ENCODE results near the gene ADD3.
A peak's percentile ranks its signal among the peaks of the same experiment; 100 is the strongest.

ADD3 gene

GRCh38 chr10:110069502-110069982 is 61.8 kb downstream of the ADD3 start:
- peak; percentile 31 for DNase-seq

- no peak for DNase-seq
Observed at GRCh38 chr10:110073896-110074295, 66.1 kb downstream of the ADD3 start.

- no peak for DNase-seq
Observed at GRCh38 chr10:110074298-110074697, 66.5 kb downstream of the ADD3 start.

- DNase-seq = peak; percentile 33
Observed at GRCh38 chr10:110074758-110075671, 67.2 kb downstream of the ADD3 start.

GRCh38 chr10:110075686-110076085 is 67.9 kb downstream of the ADD3 start:
- DNase-seq = no peak

GRCh38 chr10:110076559-110077318 is 69.0 kb downstream of the ADD3 start:
- peak; percentile 5 for DNase-seq

GRCh38 chr10:110077436-110078130 is 69.8 kb downstream of the ADD3 start:
- no peak for DNase-seq

GRCh38 chr10:110078317-110078716 is 70.5 kb downstream of the ADD3 start:
- no peak for DNase-seq

- no peak for DNase-seq
Observed at GRCh38 chr10:110081911-110082310, 74.1 kb downstream of the ADD3 start.

GRCh38 chr10:110083884-110084283 is 76.1 kb downstream of the ADD3 start:
- no peak for DNase-seq

- DNase-seq = no peak
Observed at GRCh38 chr10:110087682-110088081, 79.9 kb downstream of the ADD3 start.

GRCh38 chr10:110088367-110089104 is 80.8 kb downstream of the ADD3 start:
- DNase-seq = no peak

GRCh38 chr10:110091830-110092229 is 84.0 kb downstream of the ADD3 start:
- DNase-seq = no peak

- DNase-seq = no peak
Observed at GRCh38 chr10:110093722-110094121, 85.9 kb downstream of the ADD3 start.

- DNase-seq = no peak
Observed at GRCh38 chr10:110094786-110095185, 87.0 kb downstream of the ADD3 start.

GRCh38 chr10:110101464-110102144 is 93.8 kb downstream of the ADD3 start:
- DNase-seq = no peak

- DNase-seq = no peak
Observed at GRCh38 chr10:110103921-110104461, 96.2 kb downstream of the ADD3 start.

- DNase-seq = no peak
Observed at GRCh38 chr10:110105873-110106272, 98.1 kb downstream of the ADD3 start.

GRCh38 chr10:110107430-110107829 is 99.6 kb downstream of the ADD3 start:
- DNase-seq = no peak

- DNase-seq = no peak
Observed at GRCh38 chr10:110107887-110108286, 100.1 kb downstream of the ADD3 start.

- DNase-seq = no peak
Observed at GRCh38 chr10:110109511-110109910, 101.7 kb downstream of the ADD3 start.

- no peak for DNase-seq
Observed at GRCh38 chr10:110110338-110110737, 102.6 kb downstream of the ADD3 start.

Data from NCI-H2171 treated with DMSO at 0.1 percent for 48 hours (cell line).